Loucy (cell line): ENCODE measurements around the gene ELMO1.

Experiments
- EZH2phosphoT487 ChIP-seq: fragments of 200-600 bp; IDR thresholded peaks from 2 replicates; pipeline ENCODE4 v1.6.1; 2018; ENCODE audit warnings: antibody characterized with exemption, mild to moderate bottlenecking, moderate library complexity, borderline replicate concordance
- TF ChIP-seq, protein P1 (sequence below): fragments of 200-600 bp; sonication (generic); conservative IDR thresholded peaks from 2 replicates; pipeline ENCODE4 v1.5.1; 2014; ENCODE audit warnings: mild to moderate bottlenecking, antibody characterized with exemption, low read length

DNA sequence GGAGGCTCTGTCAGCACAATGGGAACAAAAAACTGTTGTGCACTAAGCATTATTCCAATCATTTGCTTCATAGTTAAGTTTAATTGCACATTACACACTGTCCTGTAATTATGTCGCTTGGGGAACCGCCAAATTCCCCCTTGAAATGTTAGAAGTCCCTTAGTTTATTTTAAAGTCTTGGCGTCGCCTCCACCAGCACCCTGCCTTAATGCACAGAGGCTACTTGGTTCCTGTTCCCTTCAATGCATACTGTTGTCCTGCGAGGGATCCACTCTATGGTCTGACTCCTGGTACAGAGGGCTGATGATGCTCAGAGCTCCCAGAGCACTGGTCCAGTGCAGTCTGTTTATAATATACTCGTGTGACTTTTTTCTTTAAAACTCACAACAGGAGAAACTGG is 330.7 kb downstream of the ELMO1 start:
- TF ChIP-seq, protein P1, sequence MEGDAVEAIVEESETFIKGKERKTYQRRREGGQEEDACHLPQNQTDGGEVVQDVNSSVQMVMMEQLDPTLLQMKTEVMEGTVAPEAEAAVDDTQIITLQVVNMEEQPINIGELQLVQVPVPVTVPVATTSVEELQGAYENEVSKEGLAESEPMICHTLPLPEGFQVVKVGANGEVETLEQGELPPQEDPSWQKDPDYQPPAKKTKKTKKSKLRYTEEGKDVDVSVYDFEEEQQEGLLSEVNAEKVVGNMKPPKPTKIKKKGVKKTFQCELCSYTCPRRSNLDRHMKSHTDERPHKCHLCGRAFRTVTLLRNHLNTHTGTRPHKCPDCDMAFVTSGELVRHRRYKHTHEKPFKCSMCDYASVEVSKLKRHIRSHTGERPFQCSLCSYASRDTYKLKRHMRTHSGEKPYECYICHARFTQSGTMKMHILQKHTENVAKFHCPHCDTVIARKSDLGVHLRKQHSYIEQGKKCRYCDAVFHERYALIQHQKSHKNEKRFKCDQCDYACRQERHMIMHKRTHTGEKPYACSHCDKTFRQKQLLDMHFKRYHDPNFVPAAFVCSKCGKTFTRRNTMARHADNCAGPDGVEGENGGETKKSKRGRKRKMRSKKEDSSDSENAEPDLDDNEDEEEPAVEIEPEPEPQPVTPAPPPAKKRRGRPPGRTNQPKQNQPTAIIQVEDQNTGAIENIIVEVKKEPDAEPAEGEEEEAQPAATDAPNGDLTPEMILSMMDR, result no peak
- TF ChIP-seq EZH2phosphoT487, result no peak
